Hindlimb muscle (tissue), 1 donor: ENCODE measurements around the gene BIRC7. TPM values are rescaled to one million over a fixed set of nuclear protein-coding genes. Genes with fewer than 3 reads are reported as not detected.
"Not testable (repeated sequence)": the region's sequence is repeated elsewhere in the genome, so short reads cannot be mapped to it uniquely, and the experiment has no call there.

Experiments
- DNase-seq: peaks from one replicate; pipeline ENCODE4 v3.0.0-alpha.2; 2013
- polyA plus RNA-seq: library from polyadenylated mRNA; unstranded; fragments of 120-200 nt; gene quantifications from one replicate; pipeline ENCODE4 v1.2.1, GENCODE V29; 2013; ENCODE audit not compliant: insufficient read length

BIRC7 gene
- polyA plus RNA-seq, 1 donor, result not detected

GRCh38 chr20:63208346-63208909 is 27.3 kb upstream of the BIRC7 start:
- DNase-seq, result no peak

GRCh38 chr20:63210011-63210605 is 25.6 kb upstream of the BIRC7 start:
- DNase-seq, result no peak

GRCh38 chr20:63212393-63212730 is 23.3 kb upstream of the BIRC7 start:
- no peak for DNase-seq

- DNase-seq, result no peak
Measured at GRCh38 chr20:63212792-63213191, 22.9 kb upstream of the BIRC7 start.

GRCh38 chr20:63214514-63214913 is 21.2 kb upstream of the BIRC7 start:
- DNase-seq, result no peak

GRCh38 chr20:63215101-63216040 is 20.3 kb upstream of the BIRC7 start:
- no peak for DNase-seq

GRCh38 chr20:63216041-63216848 is 19.5 kb upstream of the BIRC7 start, which contains the start of gene YTHDF1:
YTHDF1 (minus strand) TSS chr20:63216131; CDS start chr20:63215892, 239 bp downstream.
- peak; percentile 96 for DNase-seq

- DNase-seq, result no peak
Measured at GRCh38 chr20:63216849-63217471, 18.7 kb upstream of the BIRC7 start.

GRCh38 chr20:63217706-63218105 is 18.0 kb upstream of the BIRC7 start:
- DNase-seq, result no peak

GRCh38 chr20:63218701-63219446 is 16.8 kb upstream of the BIRC7 start:
- DNase-seq, result no peak

- no peak for DNase-seq
Measured at GRCh38 chr20:63219447-63219821, 16.3 kb upstream of the BIRC7 start.

GRCh38 chr20:63219866-63220521 is 15.7 kb upstream of the BIRC7 start:
- DNase-seq, result no peak

GRCh38 chr20:63220696-63221399 is 14.9 kb upstream of the BIRC7 start:
- no peak for DNase-seq

GRCh38 chr20:63221400-63222053 is 14.2 kb upstream of the BIRC7 start:
- not testable (repeated sequence) for DNase-seq

GRCh38 chr20:63222541-63222940 is 13.2 kb upstream of the BIRC7 start:
- no peak for DNase-seq

- DNase-seq, result no peak
Measured at GRCh38 chr20:63223121-63223825, 12.4 kb upstream of the BIRC7 start.

GRCh38 chr20:63223826-63224207 is 11.9 kb upstream of the BIRC7 start:
- DNase-seq, result no peak

GRCh38 chr20:63224412-63225081 is 11.2 kb upstream of the BIRC7 start:
- DNase-seq, result no peak

- no peak for DNase-seq
Measured at GRCh38 chr20:63225082-63225454, 10.6 kb upstream of the BIRC7 start.
